GM21723 (cell line): ENCODE results near the gene DGUOK.
A peak's percentile ranks its signal among the peaks of the same experiment; 100 is the strongest.
"Not testable (repeated sequence)": the region's sequence is repeated elsewhere in the genome, so short reads cannot be mapped to it uniquely, and the experiment has no call there.

Experiments
- ATAC-seq: cut with Tn5 transposase; IDR thresholded peaks from one replicate; pipeline ENCODE4 v1.9.1; 2021; ENCODE audit warnings: mild to moderate bottlenecking, moderate library complexity; ENCODE audit not compliant: unreplicated experiment

The DGUOK gene

DNA sequence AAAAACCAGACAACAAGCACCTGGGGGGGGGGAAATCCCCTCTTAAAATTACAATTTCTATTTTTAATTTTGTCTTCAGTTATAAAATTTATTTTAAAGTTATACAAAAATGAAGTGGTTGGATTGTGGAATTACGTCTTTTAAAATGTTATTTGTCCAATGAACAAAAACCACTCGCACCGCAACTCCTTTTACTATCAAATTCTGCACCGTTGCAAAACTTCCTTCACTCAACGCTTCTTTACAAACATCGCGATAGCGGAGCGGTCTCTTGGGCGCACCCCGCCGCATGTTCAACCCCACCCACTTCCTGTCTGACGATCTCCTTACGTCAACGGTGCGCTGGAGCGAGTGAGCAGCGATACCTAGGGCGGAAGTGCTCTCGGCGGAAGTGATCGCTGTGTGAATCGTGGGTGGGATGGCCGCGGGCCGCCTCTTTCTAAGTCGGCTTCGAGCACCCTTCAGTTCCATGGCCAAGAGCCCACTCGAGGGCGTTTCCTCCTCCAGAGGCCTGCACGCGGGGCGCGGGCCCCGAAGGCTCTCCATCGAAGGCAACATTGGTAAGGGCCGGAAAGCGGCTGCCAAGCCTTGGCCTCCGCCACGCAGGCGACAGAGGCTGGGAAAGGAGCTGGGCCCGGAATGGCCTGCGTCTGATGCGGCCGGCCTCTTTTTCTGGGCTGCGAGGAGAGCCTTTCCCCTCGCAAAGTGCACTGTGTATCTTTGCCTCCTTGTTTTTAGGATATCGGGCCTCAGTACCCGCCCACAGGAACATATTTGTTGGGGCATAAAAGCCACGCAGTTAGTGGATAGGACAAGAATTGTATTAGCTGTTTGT is at the start of gene DGUOK:
Gene DGUOK, plus strand, starts transcription at position 388 of the 835 bp plus-strand sequence. Its CDS starts 31 bp downstream, at position 419.
- ATAC-seq: peak; percentile 99

GRCh38 chr2:73877071-73877802 is 49.4 kb upstream of the DGUOK start:
- no peak for ATAC-seq

DNA sequence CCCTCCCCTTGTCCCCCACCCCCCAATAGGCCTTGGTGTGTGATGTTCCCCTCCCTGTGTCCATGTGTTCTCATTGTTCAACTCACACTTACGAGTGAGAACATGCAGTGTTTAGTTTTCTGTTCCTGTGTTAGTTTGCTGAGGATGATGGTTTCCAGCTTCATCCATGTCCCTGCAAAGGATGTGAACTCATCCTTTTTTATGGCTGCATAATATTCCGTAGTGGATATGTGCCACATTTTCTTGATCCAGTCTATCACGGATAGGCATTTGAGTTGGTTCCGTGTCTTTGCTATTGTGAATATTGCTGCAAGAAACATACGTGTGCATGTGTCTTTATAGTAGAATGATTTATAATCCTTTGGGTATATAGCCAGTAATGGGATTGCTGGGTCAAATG is 48.7 kb upstream of the DGUOK start:
- ATAC-seq: not testable (repeated sequence)

DNA sequence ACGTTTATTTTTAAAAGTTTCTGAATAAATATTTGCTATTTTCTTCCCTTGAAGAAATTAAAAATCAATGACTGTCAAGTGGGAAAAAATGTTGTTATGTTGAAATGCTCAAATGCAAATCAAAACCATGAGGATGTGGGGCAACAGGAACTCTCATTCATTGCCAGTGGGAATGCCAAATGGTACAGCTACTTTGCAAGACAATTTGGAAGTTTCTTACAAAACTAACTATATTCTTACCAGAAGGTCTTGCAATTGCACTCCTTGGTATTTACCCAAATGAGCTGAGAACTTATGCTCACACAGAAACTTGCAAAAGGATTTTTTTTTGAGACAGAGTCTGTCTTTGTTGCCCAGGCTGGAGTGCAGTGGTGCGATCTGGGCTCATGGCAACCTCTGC is 41.3 kb upstream of the DGUOK start:
- no peak for ATAC-seq

DNA sequence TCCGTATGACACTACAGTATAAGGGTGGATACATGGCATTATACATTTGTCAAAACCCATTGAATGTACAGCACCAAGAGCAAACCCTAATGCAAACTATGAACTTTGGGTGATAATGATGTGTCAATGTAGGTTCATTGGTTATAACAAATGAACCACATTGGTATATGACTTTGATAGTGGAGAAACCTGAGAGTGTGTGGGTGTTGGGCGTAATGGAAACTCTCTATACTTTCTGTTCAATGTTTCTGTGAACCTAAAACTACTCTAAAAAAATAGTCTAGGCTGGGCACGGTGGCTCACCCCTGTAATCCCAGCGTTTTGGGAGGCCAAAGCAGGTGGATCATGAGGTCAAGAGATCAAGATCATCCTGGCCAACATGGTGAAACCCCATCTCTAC is 40.3 kb upstream of the DGUOK start:
- no peak for ATAC-seq

DNA sequence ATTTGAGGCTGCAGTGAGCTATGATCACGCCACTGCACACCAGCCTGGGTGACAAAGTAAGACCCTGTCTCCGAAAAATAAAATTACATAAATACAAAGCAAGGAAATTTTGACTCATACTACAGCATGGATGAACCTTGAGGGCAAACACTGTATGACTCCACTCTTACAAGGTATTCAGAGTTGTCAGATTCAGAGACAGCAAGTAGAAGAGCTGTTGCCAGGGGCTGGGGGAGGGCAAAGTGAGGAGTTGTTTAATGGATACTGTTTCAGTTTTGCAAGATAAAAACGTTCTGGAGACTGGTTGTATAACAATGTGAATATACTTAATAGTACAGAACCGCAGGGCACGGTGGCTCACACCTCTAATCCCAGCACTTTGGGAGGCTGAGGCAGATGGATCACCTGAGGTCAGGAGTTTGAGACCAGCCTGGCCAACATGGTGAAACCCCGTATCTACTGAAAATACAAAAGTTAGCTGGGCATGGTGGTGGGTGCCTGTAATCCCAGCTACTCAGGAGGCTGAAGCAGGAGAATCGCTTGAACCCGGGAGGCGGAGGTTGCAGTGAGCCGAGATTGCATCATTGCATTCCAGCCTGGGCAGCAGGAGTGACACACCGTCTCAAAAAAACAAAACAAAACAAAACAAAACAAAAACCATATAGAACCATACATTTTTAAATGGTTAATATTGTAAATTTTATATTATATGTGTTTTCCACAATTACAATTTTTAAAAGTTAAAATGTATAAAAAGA is 38.9 kb upstream of the DGUOK start:
- not testable (repeated sequence) for ATAC-seq

DNA sequence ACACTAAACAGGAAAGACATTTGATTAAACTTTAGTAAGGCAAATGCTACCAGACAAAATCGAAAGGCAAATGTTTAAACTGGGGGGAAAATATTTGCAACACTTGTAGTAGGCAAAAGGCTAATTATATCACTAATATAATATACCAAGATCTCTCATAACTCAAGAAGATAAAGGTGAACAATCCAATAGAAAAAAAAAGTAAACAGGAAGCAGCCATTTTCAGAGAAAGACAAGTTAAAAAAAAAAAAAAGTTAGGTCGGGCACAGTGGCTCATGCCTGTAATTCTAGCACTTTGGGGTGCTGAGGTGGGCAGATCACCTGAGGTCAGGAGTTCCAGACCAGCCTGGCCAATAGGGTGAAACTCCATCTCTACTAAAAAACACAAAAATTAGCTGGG is 38.3 kb upstream of the DGUOK start:
- no peak for ATAC-seq

GRCh38 chr2:73889206-73889605 is 37.5 kb upstream of the DGUOK start:
- ATAC-seq: no peak

DNA sequence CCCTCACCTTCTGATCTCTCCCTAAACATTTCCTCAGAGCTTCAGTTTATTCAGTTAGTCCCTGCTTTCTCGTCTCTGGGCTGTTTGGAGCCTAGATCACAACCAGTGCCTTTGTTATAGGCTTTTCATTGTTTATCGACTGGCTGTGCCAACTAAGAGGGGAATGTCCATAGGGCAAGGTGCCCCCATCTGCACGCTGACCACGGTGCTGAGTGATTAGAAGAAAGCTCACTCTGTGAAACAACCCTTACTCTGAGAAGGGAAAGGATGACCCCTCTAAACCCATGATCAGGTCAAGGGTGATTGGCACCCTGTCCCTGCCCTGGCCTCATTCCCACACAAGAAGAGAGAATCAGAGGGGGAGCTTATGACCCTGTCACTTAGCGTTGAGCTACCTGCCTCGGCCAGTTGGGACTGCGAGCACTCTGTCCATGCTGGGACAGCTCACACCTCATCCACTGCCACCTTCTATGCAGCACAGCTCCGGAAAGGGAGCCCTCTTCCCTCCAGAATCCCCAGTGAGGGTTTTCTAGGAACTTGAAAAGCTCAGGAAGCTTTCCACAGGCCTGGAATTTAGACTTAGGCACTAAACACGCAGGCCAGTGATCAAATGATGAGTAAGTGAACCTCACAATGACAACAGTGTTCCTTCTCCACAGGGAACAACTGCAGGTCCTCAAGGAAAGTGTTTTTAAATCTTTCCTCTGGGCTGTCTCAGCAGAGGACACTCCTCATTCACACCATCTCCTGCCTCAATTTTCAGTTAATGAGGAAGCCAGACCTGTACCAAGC is 36.2 kb upstream of the DGUOK start:
- no peak for ATAC-seq

GRCh38 chr2:73891276-73891901 is 35.3 kb upstream of the DGUOK start:
- no peak for ATAC-seq

DNA sequence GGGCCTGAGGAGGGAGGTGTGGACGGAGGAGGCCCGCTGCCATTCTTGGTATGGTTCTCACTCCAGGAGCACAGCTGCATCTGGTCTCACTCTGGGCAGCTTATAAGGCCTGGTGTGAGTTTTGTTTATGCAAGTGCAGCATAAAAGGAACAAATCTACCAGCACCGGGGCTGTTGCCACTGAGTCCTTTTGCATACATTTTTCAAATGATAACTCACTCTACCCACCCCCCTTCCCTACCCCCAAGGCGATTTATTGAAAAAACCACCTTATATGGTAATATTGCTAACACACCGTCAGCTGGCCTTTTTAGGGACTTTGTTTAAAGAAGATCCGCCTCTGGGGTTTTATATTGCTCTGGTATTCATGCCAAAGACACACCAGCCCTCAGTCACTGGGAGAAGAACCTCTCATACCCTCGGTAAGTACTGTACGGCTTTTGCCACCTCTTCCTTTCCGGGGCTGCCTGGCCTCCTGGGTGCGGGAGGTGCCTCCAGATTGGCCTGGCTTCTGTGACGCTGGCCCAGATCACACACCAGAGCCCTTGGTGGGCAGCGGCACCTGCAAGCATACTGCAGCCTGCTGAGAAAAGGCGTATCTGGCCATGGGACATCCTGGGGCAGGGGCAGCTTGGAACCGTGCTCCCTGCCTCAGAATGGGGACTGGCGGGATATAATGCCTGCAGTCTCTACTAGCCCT is 33.9 kb upstream of the DGUOK start, which contains the start of gene ACTG2:
Gene ACTG2, plus strand, starts transcription at position 378 of the 699 bp plus-strand sequence. CDS start 8,304 bp downstream, outside the sequence.
- no peak for ATAC-seq

GRCh38 chr2:73893764-73894474 is 32.8 kb upstream of the DGUOK start:
- ATAC-seq: no peak

GRCh38 chr2:73894475-73894850 is 32.2 kb upstream of the DGUOK start:
- ATAC-seq: no peak

DNA sequence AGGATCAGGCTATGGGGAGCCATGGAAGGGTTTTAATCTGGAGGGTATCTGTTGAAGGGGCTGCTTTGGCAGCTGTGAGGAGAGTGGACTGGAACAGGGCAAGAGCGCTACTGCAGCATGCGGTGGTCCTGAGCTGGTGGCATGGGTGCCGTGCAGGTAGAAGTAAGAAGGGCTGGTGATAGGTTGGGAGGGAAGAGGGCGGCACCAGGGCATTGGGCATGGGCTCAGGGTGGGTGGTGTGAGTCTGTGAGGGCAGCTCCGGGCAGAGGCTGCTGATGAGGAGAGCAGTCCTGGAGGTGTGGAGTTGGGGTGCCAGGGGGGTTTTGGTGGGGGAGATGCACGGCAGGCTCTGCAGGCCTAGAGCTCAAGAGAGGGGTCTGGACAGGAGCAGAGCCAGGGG is 31.8 kb upstream of the DGUOK start:
- no peak for ATAC-seq

GRCh38 chr2:73895473-73895872 is 31.2 kb upstream of the DGUOK start:
- no peak for ATAC-seq

- no peak for ATAC-seq
These were observed 30.1 kb upstream of the DGUOK start for GRCh38 chr2:73896362-73897239.

DNA sequence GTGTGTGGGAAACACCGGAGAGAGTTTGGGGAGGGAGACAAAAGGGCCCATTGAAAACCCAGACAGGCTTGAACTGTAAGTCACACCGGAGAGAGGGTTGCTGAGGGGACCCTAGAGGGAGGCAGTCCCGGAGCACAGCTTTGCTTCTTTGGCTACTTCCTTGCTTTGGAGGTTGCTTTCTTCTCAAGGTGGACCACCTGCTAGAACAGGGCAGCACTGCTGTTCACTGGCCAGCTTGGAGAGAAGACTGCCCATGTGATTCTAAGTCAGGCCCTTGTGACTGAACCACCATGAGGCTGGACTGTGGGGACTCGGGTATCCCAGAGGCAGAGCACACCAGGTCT is 29.5 kb upstream of the DGUOK start:
- ATAC-seq: no peak

GRCh38 chr2:73897934-73898333 is 28.7 kb upstream of the DGUOK start:
- ATAC-seq: no peak
